H9 (cell line): ENCODE measurements around the gene TUBD1. TPM values are rescaled to one million over a fixed set of nuclear protein-coding genes. Genes with fewer than 3 reads are reported as not detected.

Experiments used
- DNase-seq: peaks from one replicate; pipeline ENCODE4 v3.0.0-alpha.2; 2017
- H2AFZ ChIP-seq: one replicate; pipeline ENCODE4 v1.6.1; 2013; ENCODE audit warnings: mild to moderate bottlenecking, low read length, control low read depth, moderate library complexity
- H2AK5ac ChIP-seq: 2 replicates; pipeline ENCODE4 v1.6.1; 2013; ENCODE audit warnings: low read length, control low read depth, mixed read lengths; ENCODE audit not compliant: insufficient read length
- H2BK120ac ChIP-seq: one replicate; pipeline ENCODE4 v1.6.1; 2013; ENCODE audit warnings: low read depth, mild to moderate bottlenecking, low read length, control low read depth, inconsistent platforms; ENCODE audit not compliant: poor library complexity, severe bottlenecking
- H2BK12ac ChIP-seq: 2 replicates; pipeline ENCODE4 v1.6.1; 2013; ENCODE audit warnings: low read length, control low read depth, mixed read lengths, low read depth; ENCODE audit not compliant: insufficient read length
- H2BK15ac ChIP-seq: 2 replicates; pipeline ENCODE4 v1.6.1; 2013; ENCODE audit warnings: low read depth, low read length, control low read depth
- H2BK20ac ChIP-seq: one replicate; pipeline ENCODE4 v1.6.1; 2013; ENCODE audit warnings: low read depth, mild to moderate bottlenecking, low read length, control low read depth, inconsistent platforms; ENCODE audit not compliant: poor library complexity, severe bottlenecking
- H2BK5ac ChIP-seq: 2 replicates; pipeline ENCODE4 v1.6.1; 2013; ENCODE audit warnings: low read length, control low read depth, mixed read lengths; ENCODE audit not compliant: insufficient read length
- H3K14ac ChIP-seq: 2 replicates; pipeline ENCODE4 v1.6.1; 2013; ENCODE audit warnings: low read length, control low read depth; ENCODE audit not compliant: insufficient read depth
- H3K18ac ChIP-seq: 2 replicates; pipeline ENCODE4 v1.6.1; 2013; ENCODE audit warnings: low read depth, mild to moderate bottlenecking, mixed read lengths, low read length, control low read depth; ENCODE audit not compliant: insufficient read length
- H3K23ac ChIP-seq: 2 replicates; pipeline ENCODE4 v1.6.1; 2013; ENCODE audit warnings: low read length, control low read depth, mixed read lengths, low read depth; ENCODE audit not compliant: insufficient read length
- H3K23me2 ChIP-seq: 2 replicates; pipeline ENCODE4 v1.6.1; 2013; ENCODE audit warnings: low read depth, mild to moderate bottlenecking, mixed read lengths, low read length, control low read depth; ENCODE audit not compliant: insufficient read length, poor library complexity, severe bottlenecking
- H3K27ac ChIP-seq: 2 replicates; pipeline ENCODE4 v1.5.1; 2013; ENCODE audit warnings: low read length, control low read depth, mixed read lengths, low read depth; ENCODE audit not compliant: insufficient read length
- H3K27me3 ChIP-seq: 2 replicates; pipeline ENCODE4 v1.6.1; 2013; ENCODE audit warnings: low read length, control low read depth, inconsistent platforms; ENCODE audit not compliant: insufficient read depth
- H3K4ac ChIP-seq: 2 replicates; pipeline ENCODE4 v1.6.1; 2013; ENCODE audit warnings: low read depth, mild to moderate bottlenecking, control low read depth, inconsistent platforms, low read length, moderate library complexity
- H3K4me1 ChIP-seq: 2 replicates; pipeline ENCODE4 v1.6.1; 2013; ENCODE audit warnings: low read length, control low read depth, inconsistent platforms; ENCODE audit not compliant: insufficient read depth
- H3K4me2 ChIP-seq: 2 replicates; pipeline ENCODE4 v1.6.1; 2013; ENCODE audit warnings: low read length, control low read depth, mixed read lengths; ENCODE audit not compliant: insufficient read length, insufficient read depth
- H3K56ac ChIP-seq: 2 replicates; pipeline ENCODE4 v1.6.1; 2013; ENCODE audit warnings: low read depth, mild to moderate bottlenecking, mixed read lengths, low read length, control low read depth; ENCODE audit not compliant: insufficient read length
- H3K79me1 ChIP-seq: 2 replicates; pipeline ENCODE4 v1.6.1; 2013; ENCODE audit warnings: low read depth, mild to moderate bottlenecking, moderate library complexity, low read length, control low read depth, inconsistent platforms; ENCODE audit not compliant: insufficient read depth, poor library complexity, severe bottlenecking
- H3K79me2 ChIP-seq: 2 replicates; pipeline ENCODE4 v1.6.1; 2013; ENCODE audit warnings: low read length, control low read depth, inconsistent platforms; ENCODE audit not compliant: insufficient read depth
- H3K9ac ChIP-seq: 2 replicates; pipeline ENCODE4 v1.6.1; 2013; ENCODE audit warnings: low read length, control low read depth, mixed read lengths; ENCODE audit not compliant: insufficient read length; ENCODE audit errors: extremely low read depth
- H3K9me3 ChIP-seq: one replicate; pipeline ENCODE4 v1.6.1; 2013; ENCODE audit warnings: low read depth, low read length, inconsistent platforms; ENCODE audit not compliant: control insufficient read depth
- H3T11ph ChIP-seq: one replicate; pipeline ENCODE4 v1.6.1; 2013; ENCODE audit warnings: mild to moderate bottlenecking, low read length, control low read depth, inconsistent platforms
- H4K20me1 ChIP-seq: one replicate; pipeline ENCODE4 v1.6.1; 2013; ENCODE audit not compliant: control insufficient read depth, insufficient read length, insufficient read depth
- H4K5ac ChIP-seq: 2 replicates; pipeline ENCODE4 v1.6.1; 2013; ENCODE audit warnings: low read depth, mild to moderate bottlenecking, mixed read lengths, low read length, control low read depth; ENCODE audit not compliant: insufficient read length
- H4K8ac ChIP-seq: replicated peaks from 2 replicates; pipeline ENCODE4 v1.6.1; 2013; ENCODE audit warnings: low read length, control low read depth, mixed read lengths, low read depth; ENCODE audit not compliant: insufficient read length
- H4K91ac ChIP-seq: 2 replicates; pipeline ENCODE4 v1.6.1; 2013; ENCODE audit warnings: low read depth, mild to moderate bottlenecking, moderate library complexity, mixed read lengths, low read length, control low read depth; ENCODE audit not compliant: insufficient read length
- H3K27ac Mint-ChIP-seq, 3 experiments: 2 replicates in 2 of 3; 3 replicates in 1 of 3; pipeline ENCODE4 v1.8.0; 2020 to 2021; ENCODE audit warnings: mixed read lengths in 3 of 3, mild to moderate bottlenecking in 1 of 3, moderate library complexity in 1 of 3
- H3K27me3 Mint-ChIP-seq: 2 replicates; pipeline ENCODE4 v1.8.0; 2021; ENCODE audit warnings: low read depth, mild to moderate bottlenecking, moderate library complexity, mixed read lengths
- H3K36me3 Mint-ChIP-seq, 3 experiments: 2 replicates in 2 of 3; 3 replicates in 1 of 3; pipeline ENCODE4 v1.8.0; 2020 to 2021; ENCODE audit warnings: low read depth in 3 of 3, mixed read lengths in 3 of 3; ENCODE audit not compliant: insufficient read depth in 1 of 3
- H3K4me1 Mint-ChIP-seq, 2 experiments: 2 replicates each; pipeline ENCODE4 v1.8.0; 2020; ENCODE audit warnings: mixed read lengths in 2 of 2
- H3K4me3 Mint-ChIP-seq, 2 experiments: 2 replicates in 1 of 2; 3 replicates in 1 of 2; pipeline ENCODE4 v1.8.0; 2020 to 2021; ENCODE audit warnings: mild to moderate bottlenecking in 2 of 2, mixed read lengths in 2 of 2, moderate library complexity in 1 of 2
- H3K9me3 Mint-ChIP-seq, 2 experiments: 2 replicates in 1 of 2; 3 replicates in 1 of 2; pipeline ENCODE4 v1.8.0; 2020; ENCODE audit warnings: mild to moderate bottlenecking in 2 of 2, mixed read lengths in 2 of 2, moderate library complexity in 1 of 2
- WGBS: extraction: QIAGEN DNeasy Blood & Tissue Kit; methylation state at CpG from one replicate; pipeline ENCODE4 v1.1.7; 2013; ENCODE audit warnings: missing lambda C conversion rate, low lambda C conversion rate, mixed read lengths; ENCODE audit not compliant: insufficient read length; ENCODE audit errors: extremely low coverage; 5-methylcytosine and 5-hydroxymethylcytosine counted together
- total RNA-seq: library from RNA; stranded (reverse); gene quantifications from 2 replicates; pipeline ENCODE4 v1.2.1, GENCODE V29; 2021
- TF ChIP-seq, protein P1 (sequence below): fragments of 200-600 bp; sonication (generic); conservative IDR thresholded peaks from 3 replicates; pipeline ENCODE4 v1.8.0; 2021; ENCODE audit warnings: antibody characterized with exemption, mild to moderate bottlenecking

The TUBD1 gene
- total RNA-seq, 1 experiment from 2014 or later, result 26.4 TPM

DNA sequence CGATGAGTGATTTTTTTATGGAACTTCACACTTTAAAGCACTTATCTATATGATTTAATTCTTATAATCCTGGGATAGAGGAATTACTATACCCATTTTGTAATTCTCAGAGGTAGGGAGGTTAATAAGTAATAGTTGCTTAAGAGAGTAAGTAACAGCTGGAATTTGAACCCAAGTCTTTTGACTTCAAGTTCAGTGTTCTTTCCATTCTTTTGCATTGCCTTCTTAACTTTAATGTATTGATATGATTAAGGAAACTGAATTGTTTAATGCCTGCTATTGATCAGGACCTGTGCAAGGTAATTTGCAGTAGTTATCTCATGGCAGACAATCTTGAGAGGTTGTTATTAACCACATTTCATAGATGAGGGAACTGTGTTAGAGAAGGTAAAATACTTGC lies 78.5 kb downstream of the TUBD1 start:
- H4K20me1 ChIP-seq, result no peaks in the 10 kb centered on the region
- no peak overlapping the region for H2BK15ac ChIP-seq
- no peak overlapping the region for H3K14ac ChIP-seq
- no peak overlapping the region for H2BK5ac ChIP-seq
- no peak for DNase-seq
- no peak overlapping the region for H3K56ac ChIP-seq
- H2BK12ac ChIP-seq, result no peak overlapping the region
- H3K27me3 Mint-ChIP-seq, result no peaks in the 10 kb centered on the region
- no peak overlapping the region for H3T11ph ChIP-seq
- H3K4ac ChIP-seq, result no peak overlapping the region
- H3K79me1 ChIP-seq, result no peaks in the 10 kb centered on the region
- no peak overlapping the region for H2AK5ac ChIP-seq
- no peak overlapping the region for H3K23ac ChIP-seq
- H4K8ac ChIP-seq, result no peak overlapping the region
- no peak overlapping the region for H3K18ac ChIP-seq
- H4K91ac ChIP-seq, result no peak overlapping the region
- H3K27ac ChIP-seq, result no peak overlapping the region
- no peak overlapping the region for H3K9ac ChIP-seq
- H3K36me3 Mint-ChIP-seq, result peaks cover 0 to 19% (median 13%) of the 10 kb centered on the region in 3 experiments; a peak in 5 of 7 replicates
- no peaks in the 10 kb centered on the region for H3K27me3 ChIP-seq
- H3K9me3 ChIP-seq, result no peaks in the 10 kb centered on the region
- H3K4me3 Mint-ChIP-seq, result no peak overlapping the region
- TF ChIP-seq, protein P1, sequence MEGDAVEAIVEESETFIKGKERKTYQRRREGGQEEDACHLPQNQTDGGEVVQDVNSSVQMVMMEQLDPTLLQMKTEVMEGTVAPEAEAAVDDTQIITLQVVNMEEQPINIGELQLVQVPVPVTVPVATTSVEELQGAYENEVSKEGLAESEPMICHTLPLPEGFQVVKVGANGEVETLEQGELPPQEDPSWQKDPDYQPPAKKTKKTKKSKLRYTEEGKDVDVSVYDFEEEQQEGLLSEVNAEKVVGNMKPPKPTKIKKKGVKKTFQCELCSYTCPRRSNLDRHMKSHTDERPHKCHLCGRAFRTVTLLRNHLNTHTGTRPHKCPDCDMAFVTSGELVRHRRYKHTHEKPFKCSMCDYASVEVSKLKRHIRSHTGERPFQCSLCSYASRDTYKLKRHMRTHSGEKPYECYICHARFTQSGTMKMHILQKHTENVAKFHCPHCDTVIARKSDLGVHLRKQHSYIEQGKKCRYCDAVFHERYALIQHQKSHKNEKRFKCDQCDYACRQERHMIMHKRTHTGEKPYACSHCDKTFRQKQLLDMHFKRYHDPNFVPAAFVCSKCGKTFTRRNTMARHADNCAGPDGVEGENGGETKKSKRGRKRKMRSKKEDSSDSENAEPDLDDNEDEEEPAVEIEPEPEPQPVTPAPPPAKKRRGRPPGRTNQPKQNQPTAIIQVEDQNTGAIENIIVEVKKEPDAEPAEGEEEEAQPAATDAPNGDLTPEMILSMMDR, result no peak
- no peak overlapping the region for H3K27ac Mint-ChIP-seq
- no peaks in the 10 kb centered on the region for H3K79me2 ChIP-seq
- H3K4me1 ChIP-seq, result no peaks in the 10 kb centered on the region
- H4K5ac ChIP-seq, result no peak overlapping the region
- H3K23me2 ChIP-seq, result no peaks in the 10 kb centered on the region
- no peak overlapping the region for H2BK120ac ChIP-seq
- no CpG with 5 or more reads among the region's 1 CpG for WGBS
- no peaks in the 10 kb centered on the region for H3K4me1 Mint-ChIP-seq
- no peaks in the 10 kb centered on the region for H3K9me3 Mint-ChIP-seq
- no peak overlapping the region for H2AFZ ChIP-seq
- no peak overlapping the region for H3K4me2 ChIP-seq
- H2BK20ac ChIP-seq, result no peak overlapping the region
